GM19328 (cell line): ENCODE measurements around the gene GABRG3.

ENCODE experiments used
- ATAC-seq: cut with Tn5 transposase; IDR thresholded peaks from one replicate; pipeline ENCODE4 v1.9.1; 2021; ENCODE audit warnings: mild to moderate bottlenecking, moderate library complexity; ENCODE audit not compliant: unreplicated experiment

Gene GABRG3

DNA sequence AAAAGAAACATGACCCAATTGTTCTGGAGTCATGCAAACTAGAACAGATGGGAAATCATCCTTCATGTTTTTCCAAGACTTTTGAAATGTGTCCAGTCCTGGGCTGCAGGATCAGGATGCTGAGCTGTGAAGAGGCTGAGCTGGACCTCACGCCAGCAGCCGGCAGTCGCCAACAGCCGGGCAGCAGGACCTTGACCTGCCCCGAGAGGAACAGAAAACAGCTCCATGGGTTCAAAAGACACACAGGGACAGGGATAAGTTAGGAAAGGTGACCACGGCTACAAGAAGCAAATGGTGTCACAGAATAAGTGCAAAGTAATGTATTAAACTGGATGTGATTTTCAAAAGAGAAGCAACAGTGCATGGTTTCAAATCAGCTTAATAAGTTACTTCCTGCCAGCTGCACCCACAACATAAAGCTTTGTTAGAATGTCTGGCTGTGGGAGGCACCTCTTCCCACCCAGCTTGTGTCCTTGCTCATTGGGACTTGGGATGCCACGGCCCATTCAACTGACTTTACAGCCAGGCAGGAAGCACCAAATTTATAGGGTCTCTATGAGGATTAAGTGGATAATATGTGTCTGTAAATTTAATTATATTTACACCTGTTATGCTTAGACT lies 266.4 kb downstream of the GABRG3 start:
- no peak for ATAC-seq

DNA sequence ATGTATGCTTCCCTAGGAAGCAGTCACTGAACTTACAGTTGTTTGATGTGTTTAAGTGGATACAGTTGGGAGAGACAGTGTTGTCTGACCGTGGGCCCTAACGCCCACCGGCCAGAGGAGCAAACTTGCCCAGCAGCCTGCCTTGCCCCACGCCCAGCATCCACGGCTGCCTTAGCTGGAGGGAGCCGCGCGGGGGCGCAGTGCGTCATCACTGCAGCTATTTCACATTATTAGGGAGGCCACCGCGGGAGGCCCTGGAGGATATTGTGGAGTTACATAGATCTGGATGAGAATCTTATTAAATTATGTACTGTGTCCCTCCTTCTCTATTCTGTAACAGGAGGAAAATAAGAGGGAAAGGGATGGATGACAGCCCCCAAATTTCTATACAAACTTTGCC lies 267.2 kb downstream of the GABRG3 start:
- no peak for ATAC-seq

DNA sequence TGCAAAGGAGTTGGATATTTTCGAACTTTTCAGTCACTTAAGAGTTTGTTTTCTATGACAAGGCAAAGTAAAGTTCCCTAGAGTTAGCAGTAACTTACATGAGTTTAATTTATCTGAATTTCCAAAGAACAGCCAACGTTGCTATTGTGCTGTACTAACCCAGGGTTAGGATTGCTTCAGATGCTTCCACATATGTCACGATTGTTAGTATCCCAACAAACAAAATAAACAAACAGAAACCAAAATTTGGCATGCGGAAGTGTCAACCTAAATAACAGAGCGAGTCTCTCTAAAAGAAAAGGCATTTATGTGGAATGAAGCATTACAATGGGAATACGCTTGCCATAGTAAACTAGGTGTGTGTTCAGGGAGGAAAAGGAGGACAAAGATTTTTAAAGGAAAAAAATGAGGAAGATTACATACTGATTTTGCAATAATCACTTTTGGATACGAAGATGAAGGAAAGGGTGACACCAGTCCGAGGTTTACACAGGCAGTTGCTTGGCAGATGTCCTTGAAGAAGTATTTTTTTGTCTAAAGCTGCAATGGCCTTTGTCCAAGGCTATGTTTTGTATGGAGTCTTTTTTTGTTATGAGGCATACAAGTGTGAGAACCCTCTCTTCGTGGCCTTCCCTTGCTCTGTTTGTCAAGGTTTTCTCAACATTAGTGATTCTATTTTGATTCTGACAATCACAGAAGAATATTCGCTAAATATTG lies 267.9 kb downstream of the GABRG3 start:
- ATAC-seq: no peak

DNA sequence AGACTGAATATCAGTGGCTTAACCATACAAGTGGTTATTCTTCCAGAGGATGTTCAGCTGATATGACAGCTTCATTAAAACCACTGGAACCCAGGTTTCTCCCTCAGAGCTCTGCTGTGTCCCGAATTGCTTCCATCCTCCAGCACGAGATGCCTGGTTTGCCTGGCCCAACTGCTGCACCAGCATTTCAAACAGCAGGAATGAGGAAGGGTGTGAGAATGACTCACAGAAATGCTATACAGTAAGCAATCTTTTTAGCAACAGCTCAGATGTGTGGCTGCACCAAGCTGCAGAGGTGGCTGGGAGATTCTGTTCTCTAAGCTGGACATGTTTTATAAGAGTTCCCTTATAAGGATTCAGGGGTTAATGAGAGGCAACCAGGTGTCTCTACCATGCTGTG lies 271.0 kb downstream of the GABRG3 start:
- no peak for ATAC-seq

DNA sequence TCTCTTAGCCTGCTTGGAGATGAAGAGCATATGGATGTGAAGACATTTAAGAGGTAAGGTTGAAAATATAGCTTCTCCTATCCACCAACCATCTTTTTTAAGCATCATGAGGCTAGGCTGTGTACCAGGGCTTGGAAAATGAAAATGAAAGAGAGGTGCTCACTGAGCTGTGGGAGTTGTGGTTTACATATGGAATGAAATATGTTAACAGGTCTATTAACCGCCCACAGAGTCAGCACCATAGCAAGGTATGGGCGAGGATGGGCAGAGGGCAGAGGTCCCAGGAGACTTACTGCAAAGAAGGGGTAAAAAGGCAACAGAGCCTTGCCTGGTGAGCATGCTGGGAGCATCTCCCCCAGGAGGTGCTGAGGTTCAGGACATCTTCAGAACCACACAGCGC lies 273.1 kb downstream of the GABRG3 start:
- ATAC-seq: no peak

DNA sequence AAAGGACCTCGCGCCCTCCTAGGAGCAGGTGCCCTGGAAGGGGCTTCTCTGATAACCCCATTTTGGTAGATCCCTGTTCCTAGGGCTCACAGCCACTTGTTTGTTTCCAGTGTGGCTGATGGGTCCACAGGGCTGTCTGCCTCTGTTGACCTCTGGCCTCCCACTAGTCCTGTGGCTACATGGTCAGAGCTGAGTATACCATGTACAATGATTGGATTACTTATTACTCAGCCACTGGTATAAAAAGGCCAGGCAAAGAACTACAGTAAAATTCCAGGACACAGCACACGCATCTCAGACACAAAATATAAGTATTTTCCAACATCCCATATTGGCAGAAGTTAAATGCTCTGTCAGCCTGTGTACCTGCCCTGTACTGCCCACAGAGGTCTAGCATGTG lies 277.3 kb downstream of the GABRG3 start:
- no peak for ATAC-seq

DNA sequence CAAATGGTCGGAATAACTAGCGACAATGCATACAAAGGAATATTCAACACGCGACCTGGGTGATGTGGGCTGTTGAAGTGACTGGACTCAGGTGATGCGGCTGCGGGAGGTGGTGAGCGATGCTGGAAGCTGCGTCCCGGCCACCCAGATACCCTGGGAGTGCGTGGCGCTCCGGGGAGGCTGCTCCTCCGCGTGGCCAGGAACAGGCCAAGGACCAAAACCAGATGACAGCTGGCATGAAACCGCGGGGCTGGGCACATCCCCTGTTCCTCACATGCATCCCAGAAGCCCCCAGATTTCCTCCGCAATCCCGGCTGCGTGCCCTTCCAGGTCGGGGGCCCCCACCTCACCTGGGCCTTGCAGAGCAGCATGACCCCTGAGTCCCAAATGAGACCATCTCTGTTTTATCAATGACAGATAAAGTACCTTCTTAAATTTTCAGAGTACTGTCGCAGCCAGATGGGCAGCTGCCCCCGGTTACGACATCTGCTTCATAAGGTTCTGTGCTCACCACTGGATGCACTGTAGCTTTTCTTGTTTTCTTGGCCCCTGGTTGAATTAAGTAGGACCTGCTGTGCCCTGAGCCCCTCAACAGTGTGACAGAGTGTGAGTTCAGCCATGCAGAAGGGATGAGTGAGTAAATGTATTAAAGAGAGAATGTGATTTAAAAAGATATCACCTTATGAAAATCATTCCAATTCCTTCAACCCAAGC lies 278.2 kb downstream of the GABRG3 start:
- no peak for ATAC-seq

DNA sequence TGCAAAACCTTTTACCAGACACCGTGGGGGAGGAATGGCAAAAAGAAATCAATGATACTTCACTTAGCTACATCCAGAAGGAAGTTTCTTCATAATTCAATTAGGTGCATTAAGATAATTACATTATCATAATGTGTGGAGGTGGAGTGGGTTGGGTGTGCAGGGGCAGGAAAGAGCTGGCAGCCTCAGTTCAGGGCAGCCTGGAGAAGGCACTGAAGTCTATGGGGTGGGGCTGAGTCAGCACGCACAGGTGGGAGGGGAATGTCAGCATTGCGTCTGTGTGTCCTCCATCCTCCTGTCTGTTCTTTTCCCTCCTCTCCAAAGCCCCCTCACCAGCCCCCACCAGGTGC lies 278.8 kb downstream of the GABRG3 start:
- no peak for ATAC-seq

DNA sequence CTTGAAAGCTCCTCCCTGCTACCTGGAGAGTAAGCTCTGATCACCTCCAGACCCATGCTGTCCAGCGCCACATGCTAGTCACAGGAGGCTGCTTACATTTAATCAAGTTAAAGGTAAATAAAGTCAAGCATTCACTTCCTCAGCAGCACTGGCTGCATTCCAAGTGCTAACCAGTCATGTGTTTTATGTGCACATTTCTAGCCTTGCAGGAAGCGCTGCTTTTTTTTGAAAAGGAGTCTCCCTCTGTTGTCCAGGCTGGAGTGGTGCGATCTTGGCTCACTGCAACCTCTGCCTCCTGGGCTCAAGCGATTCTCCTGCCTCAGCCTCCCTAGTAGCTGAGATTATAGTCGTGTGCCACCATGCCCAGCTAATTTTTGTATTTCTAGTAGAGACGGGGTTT lies 279.2 kb downstream of the GABRG3 start:
- ATAC-seq: no peak

DNA sequence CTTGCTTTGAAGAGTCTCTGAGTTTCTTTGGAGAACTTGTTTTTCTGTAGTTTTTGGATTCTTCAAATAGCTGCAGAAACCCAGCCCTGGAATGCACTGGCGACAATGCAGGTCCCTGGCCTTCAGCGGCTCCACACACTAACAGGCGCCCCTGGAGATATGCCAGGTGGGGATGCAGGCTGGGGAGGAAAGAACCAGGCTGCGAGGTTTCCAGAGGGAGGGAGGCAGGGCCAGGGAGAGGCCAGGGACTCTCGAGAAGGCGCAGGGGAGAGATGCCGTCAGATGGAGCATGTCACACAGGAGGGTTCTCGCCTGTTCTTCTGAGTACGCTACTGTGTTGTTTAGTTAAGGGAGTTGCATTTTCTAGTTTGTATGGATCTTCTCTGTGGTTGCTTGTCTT lies 283.1 kb downstream of the GABRG3 start:
- ATAC-seq: no peak

DNA sequence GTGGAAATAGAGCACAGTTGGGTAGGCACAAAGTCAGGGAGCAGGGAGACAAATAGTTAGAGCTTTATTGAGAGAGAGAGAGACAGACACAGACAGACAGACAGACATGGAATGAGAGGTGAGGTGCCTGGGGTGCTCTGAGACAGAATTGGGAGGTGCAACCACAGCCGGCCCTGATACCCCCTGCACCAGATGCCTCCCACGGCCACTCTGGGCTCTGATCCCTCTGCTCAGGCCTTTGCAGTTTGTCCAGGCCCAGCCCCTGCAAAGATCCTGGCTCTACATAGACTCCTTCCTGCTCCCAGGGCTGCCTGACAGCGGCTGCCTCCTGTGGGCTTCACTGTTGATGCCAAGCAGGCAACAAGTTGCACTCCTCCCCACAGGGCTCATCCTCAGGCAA lies 283.8 kb downstream of the GABRG3 start:
- ATAC-seq: no peak

DNA sequence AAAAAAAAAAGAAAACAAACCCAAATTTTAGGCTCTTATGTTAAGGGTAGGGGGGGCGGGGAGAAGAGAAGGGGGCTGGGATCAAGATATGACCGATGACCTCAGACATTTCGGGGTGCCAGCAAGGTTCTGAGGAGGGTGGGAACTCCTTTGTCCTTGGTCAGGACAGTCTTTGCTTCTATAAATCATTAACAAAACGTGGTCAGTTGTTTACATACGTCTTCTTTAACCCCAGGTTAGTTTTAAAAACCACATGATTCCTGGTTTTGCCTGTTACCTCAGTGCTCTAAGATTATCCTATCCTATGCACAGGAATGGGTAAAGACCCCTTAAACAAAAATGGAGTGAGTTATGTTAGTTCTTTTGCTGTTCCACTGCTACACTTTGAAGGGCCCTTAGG lies 285.5 kb downstream of the GABRG3 start:
- ATAC-seq: no peak

DNA sequence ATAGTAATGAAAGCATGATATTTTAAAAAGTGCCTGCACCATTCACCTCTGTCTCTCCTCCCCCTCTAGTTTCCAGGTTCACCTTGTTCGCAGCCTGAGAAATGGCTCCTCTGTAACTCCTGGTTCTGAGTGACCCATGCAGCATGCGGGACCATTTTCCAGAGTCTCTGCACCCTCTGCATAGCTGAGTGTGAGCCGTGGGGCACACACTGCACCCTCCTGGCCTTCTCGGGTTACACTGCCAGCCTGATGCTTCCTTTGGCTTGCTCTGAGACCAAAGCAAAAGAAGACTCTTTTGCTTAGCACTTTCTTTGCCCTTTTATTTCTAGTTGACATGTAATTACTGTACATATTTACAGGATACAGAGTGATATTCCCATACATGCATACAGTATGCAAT lies 287.3 kb downstream of the GABRG3 start:
- ATAC-seq: no peak

DNA sequence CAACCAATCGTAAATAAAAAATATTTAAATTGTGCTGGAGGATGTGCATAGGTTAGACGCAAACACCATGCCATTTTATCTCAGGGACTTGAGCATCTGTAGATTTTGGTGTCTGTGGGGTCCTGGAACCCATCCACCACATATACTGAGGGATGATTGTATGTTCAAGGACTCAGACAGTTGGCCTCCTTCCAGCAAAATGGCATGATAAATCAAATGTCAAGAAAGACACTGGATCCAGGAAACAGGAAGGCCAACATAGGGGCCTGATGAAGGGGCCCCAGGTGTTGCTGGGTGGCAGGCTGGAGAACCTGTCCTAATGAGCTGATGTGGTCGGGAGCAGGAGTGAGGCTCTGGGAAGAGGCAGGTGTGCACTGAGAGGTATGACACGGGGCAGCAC lies 289.5 kb downstream of the GABRG3 start:
- ATAC-seq: no peak

DNA sequence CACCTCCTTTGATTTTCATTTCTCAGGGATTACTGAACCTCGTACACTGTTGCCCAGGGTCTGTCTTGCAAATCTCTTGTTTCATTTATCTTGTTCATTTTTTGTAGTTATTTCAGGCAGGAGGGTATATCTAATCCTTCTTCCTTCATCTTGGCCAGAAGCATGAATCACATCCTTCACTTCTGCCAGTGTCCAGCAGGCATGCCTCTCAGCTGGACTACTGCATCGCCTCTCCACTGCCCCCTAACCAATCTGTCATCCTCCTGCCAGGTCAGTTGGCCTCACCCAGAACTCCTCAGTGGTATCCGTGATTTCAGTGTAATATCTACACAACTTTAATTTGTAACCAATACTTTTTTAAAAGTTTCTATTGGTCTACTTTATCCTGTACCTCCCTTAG lies 297.9 kb downstream of the GABRG3 start:
- no peak for ATAC-seq

DNA sequence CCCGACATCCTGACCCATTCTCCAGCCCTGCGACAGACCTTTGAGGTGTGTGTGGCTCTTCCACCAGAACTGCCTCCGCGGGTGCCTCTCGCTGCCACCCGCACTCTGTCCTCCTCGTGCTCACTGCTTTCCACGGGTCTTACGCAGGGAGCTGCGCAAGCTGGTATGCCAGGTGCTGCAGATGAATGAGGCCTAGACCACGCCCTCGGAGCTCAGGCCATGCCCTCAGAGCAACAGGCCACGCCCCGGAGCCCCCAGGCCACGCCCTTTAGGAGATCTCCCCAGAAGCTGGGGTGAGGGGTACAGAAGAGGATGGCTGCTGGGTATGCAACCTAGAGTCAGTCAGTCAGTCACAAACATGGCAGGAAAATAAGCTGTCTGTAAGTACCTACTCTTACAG lies 300.3 kb downstream of the GABRG3 start:
- ATAC-seq: no peak

DNA sequence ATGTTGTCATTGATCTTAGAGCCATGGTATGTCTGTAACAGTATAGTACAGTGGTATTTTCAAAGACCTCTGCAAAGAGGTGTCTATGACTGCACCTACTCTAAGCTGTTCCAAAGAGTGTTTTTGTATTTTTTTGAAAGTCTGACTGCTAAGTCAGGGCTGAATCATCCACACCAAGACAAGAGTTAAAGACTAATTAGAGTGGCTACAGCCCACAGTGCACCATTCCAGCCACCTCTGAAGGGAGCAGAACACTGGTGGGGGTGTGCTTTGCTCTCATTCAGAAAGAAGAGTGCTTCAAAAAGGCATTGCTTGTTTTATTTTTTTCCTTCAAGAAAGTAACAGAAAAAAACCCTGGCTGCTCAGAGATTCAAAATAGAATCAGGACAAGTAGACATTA lies 301.4 kb downstream of the GABRG3 start:
- no peak for ATAC-seq

DNA sequence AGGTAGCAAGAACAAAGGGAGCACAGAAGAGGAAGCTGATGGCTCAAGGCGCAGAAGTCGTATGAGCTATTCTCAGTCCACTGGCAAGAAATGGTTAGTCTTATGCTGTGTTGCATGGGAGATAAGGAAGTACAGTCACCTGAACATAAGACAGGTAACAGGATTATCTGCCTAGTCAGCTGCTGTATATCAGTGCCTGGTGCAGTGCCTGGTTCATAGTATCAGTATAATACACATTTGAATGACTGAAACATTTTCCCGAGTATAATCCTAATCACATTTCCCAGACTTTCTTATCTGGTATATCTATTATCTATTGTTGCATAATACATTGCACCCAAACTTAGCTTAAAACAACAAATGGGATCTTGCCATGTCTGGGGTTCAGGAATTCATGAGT lies 302.5 kb downstream of the GABRG3 start:
- no peak for ATAC-seq

DNA sequence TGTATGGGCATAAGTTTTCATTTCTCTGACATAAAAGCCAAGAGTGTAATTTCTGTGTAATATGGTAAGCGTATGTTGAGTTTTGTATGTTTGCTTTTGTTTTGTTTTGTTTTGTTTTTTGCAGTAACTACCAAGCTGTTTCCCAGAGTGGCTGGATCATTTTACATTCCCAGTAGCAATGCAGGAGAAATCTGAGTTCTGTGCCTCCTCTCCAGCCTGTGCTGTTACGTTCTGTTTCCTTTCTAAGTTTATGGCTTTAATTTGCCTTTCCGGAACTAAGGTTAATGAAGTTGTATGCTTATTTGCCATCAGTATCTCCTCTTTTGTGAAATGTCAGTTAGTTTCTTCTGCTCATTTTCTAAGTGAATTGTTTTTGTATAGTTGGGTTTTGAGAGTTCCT lies 307.8 kb downstream of the GABRG3 start:
- no peak for ATAC-seq

DNA sequence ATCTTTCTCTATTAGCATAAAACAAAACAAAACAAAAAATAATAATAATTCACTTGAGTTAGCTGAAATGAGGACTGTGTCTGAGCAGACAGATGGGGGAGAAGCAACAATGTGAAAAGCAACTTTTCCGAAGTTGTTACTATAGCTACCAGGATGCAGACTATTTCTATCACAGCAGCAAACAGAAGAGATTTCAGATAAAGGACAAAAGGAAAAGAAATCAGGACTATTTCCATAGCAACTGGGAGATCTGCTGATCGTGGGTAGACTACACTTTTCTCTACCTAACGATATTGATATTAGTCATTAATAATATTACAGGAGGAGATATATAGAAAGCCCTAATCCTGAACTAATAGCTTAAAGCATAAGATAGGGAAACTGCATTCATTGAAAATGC lies 321.7 kb downstream of the GABRG3 start:
- ATAC-seq: no peak

DNA sequence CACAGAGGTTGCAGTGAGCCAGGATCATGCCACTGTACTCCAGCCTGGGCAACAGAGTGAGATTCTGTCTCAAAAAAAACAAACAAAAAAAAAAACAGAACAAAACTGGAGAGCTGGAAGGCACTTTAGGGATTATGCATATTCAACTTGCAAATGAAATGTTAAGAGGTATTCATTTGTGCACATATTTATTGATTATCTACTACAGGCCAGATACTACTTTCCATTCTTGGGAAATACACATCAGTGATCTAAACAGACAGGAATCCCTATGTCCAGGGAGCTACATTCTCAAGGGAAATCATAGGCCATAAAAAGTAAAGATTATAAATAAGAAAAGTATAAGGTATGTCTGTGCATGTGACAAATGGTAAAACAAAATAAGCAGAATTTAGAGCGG lies 322.6 kb downstream of the GABRG3 start:
- ATAC-seq: no peak

DNA sequence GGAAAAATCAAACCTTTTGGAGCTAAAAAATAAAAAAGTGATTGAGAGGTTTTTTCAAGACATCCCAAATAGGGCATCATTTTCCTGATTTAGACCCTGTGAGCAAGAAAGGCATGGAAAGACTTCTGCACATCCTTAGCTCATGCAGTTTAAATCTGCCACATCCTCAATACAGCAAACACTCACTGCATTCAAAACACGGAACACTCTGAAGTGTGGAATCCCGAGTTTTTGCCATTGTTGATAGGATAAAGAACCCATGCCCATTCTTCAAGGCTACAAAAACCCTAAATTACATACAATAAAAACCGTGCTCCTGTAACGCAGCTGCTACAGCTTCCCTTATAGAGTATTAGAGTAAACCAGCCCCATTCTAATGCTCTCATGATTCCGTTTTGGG lies 346.8 kb downstream of the GABRG3 start:
- ATAC-seq: no peak

DNA sequence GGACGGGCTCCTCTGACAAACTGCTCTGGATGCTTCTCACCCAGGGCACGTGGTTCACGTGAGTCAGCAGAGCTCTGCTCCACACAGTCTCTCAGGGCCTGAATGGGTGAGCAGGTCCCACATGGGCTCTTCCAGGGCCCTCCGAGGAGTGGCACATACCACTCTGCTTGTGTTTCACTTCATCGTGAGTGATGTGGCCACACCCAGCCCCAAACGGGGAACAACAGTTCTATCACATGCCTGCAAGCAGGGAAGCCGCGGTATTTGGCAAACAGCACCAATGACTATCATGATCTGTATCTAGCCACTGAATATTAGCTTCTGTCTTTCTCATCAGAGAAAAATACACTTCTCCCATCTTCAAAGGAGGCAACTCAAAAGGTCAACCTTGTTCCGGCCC lies 352.8 kb downstream of the GABRG3 start:
- ATAC-seq: no peak
